ENCODE data around the gene IGSF21. TPM values are rescaled to one million over a fixed set of nuclear protein-coding genes. Genes with fewer than 3 reads are reported as not detected.

The IGSF21 gene
- total and polyA plus RNA-seq, 4 donors = 0.31 to 1.5 (median 0.88) TPM

- no peaks in the 10 kb centered on the region for H3K9me3 ChIP-seq (ENCODE audit: control insufficient read depth in 4 of 4, low read length in 3 of 4)
- H3K27ac ChIP-seq (ENCODE audit: low read depth in 1 of 2, low read length in 2 of 2) = no peak overlapping the region
- no peaks in the 10 kb centered on the region for H3K4me1 ChIP-seq (ENCODE audit: control insufficient read depth in 4 of 4, insufficient read depth in 4 of 4, low read length in 3 of 4)
- H3K27me3 ChIP-seq (ENCODE audit: control insufficient read depth in 4 of 4, insufficient read depth in 4 of 4, low read length in 3 of 4) = no peaks in the 10 kb centered on the region
- no peak overlapping the region for H3K4me3 ChIP-seq (ENCODE audit: low read depth in 1 of 3, low read length in 3 of 3)
- no peak for TF ChIP-seq EGR1 (IDR thresholded peaks at IDR 0.05; ENCODE audit: low read depth in 2 of 2)
- TF ChIP-seq SP1 (IDR thresholded peaks at IDR 0.05) = no peak
- no peak for TF ChIP-seq ZBTB33 (IDR thresholded peaks at IDR 0.05)
- TF ChIP-seq NR2F2 (IDR thresholded peaks at IDR 0.05) = no peak
- no peak for TF ChIP-seq JUND (IDR thresholded peaks at IDR 0.05)
- no peak for TF ChIP-seq FOXA1 (IDR thresholded peaks at IDR 0.05)
- no peak for TF ChIP-seq ATF3 (IDR thresholded peaks at IDR 0.05)
- no peak for TF ChIP-seq HNF4A (conservative IDR thresholded peaks at IDR 0.05)
- no peak for TF ChIP-seq RAD21 (IDR thresholded peaks at IDR 0.05)
- no peaks in the 10 kb centered on the region for H3K36me3 ChIP-seq (ENCODE audit: control insufficient read depth in 4 of 4, insufficient read depth in 3 of 4, low read depth in 1 of 4, low read length in 3 of 4)
- H3K9ac ChIP-seq (ENCODE audit: low read depth in 1 of 2, low read length in 2 of 2) = no peak overlapping the region
- no peak for DNase-seq (ENCODE audit: low spot score)
- WGBS = 79% methylated on average over 6 of the region's 6 CpGs
These were observed 311.7 kb downstream of the IGSF21 start for GRCh38 chr1:18419113-18419844.

- no peaks in the 10 kb centered on the region for H3K4me1 ChIP-seq (ENCODE audit: control insufficient read depth in 4 of 4, insufficient read depth in 4 of 4, low read length in 3 of 4)
- no peaks in the 10 kb centered on the region for H3K36me3 ChIP-seq (ENCODE audit: control insufficient read depth in 4 of 4, insufficient read depth in 3 of 4, low read depth in 1 of 4, low read length in 3 of 4)
- 90% methylated on average over 5 of the region's 5 CpGs for WGBS
These were observed 312.2 kb downstream of the IGSF21 start for GRCh38 chr1:18419845-18420184.

More at GRCh38 chr1:18419845-18420184, 312.2 kb downstream of the IGSF21 start:
- H3K4me3 ChIP-seq (ENCODE audit: low read depth in 1 of 3, low read length in 3 of 3) = no peak overlapping the region
- H3K27ac ChIP-seq (ENCODE audit: low read depth in 1 of 2, low read length in 2 of 2) = no peak overlapping the region
- TF ChIP-seq RXRA (IDR thresholded peaks at IDR 0.05) (no peak), NR2F2 (IDR thresholded peaks at IDR 0.05) (no peak), ZBTB33 (IDR thresholded peaks at IDR 0.05) (no peak), FOXA1 (IDR thresholded peaks at IDR 0.05) (no peak)
- no peak for DNase-seq (ENCODE audit: low spot score)
- H3K9me3 ChIP-seq (ENCODE audit: control insufficient read depth in 4 of 4, low read length in 3 of 4) = no peaks in the 10 kb centered on the region
- no peaks in the 10 kb centered on the region for H3K27me3 ChIP-seq (ENCODE audit: control insufficient read depth in 4 of 4, insufficient read depth in 4 of 4, low read length in 3 of 4)
- H3K9ac ChIP-seq (ENCODE audit: low read depth in 1 of 2, low read length in 2 of 2) = no peak overlapping the region

Measured in liver (tissue), 9 donors.